ELF-1 (cell line): ENCODE results near the gene NUMA1.
A peak's percentile ranks its signal among the peaks of the same experiment; 100 is the strongest.

ENCODE experiments used
- DNase-seq: peaks from one replicate; pipeline ENCODE4 v3.0.0-alpha.2; 2016; ENCODE audit warnings: low read depth, low spot score

NUMA1 gene

GRCh38 chr11:72000202-72000867 lies 80.0 kb downstream of the NUMA1 start:
- no peak for DNase-seq

GRCh38 chr11:71999798-72000197 lies 80.5 kb downstream of the NUMA1 start:
- no peak for DNase-seq

- no peak for DNase-seq
Observed at GRCh38 chr11:71999362-71999761, 81.0 kb downstream of the NUMA1 start.

- DNase-seq = no peak
Observed at GRCh38 chr11:71998649-71999310, 81.6 kb downstream of the NUMA1 start, which contains the start of gene IL18BP. Gene IL18BP (plus strand): TSS chr11:71998909. CDS start chr11:71999985, 1,076 bp downstream.

GRCh38 chr11:71998061-71998460 lies 82.3 kb downstream of the NUMA1 start:
- DNase-seq = no peak

GRCh38 chr11:71997594-71997993 lies 82.7 kb downstream of the NUMA1 start:
- peak; percentile 43 for DNase-seq

- DNase-seq = no peak
Observed at GRCh38 chr11:71996946-71997345, 83.4 kb downstream of the NUMA1 start.

GRCh38 chr11:71996517-71996916 lies 83.8 kb downstream of the NUMA1 start:
- no peak for DNase-seq

- no peak for DNase-seq
Observed at GRCh38 chr11:71995726-71996291, 84.5 kb downstream of the NUMA1 start.

- no peak for DNase-seq
Observed at GRCh38 chr11:71994786-71995185, 85.6 kb downstream of the NUMA1 start.

GRCh38 chr11:71992136-71992730 lies 88.1 kb downstream of the NUMA1 start:
- no peak for DNase-seq

GRCh38 chr11:71991494-71991893 lies 88.8 kb downstream of the NUMA1 start:
- no peak for DNase-seq

- no peak for DNase-seq
Observed at GRCh38 chr11:71990701-71991100, 89.6 kb downstream of the NUMA1 start.

- DNase-seq = no peak
Observed at GRCh38 chr11:71988050-71988449, 92.3 kb downstream of the NUMA1 start.

GRCh38 chr11:71987521-71987920 lies 92.8 kb downstream of the NUMA1 start:
- DNase-seq = no peak

GRCh38 chr11:71986131-71986530 lies 94.2 kb downstream of the NUMA1 start:
- DNase-seq = no peak

GRCh38 chr11:71979602-71980001 lies 100.7 kb downstream of the NUMA1 start:
- DNase-seq = no peak

- DNase-seq = no peak
Observed at GRCh38 chr11:71979094-71979493, 101.2 kb downstream of the NUMA1 start.

GRCh38 chr11:71977743-71978418 lies 102.5 kb downstream of the NUMA1 start:
- DNase-seq = no peak

- DNase-seq = no peak
Observed at GRCh38 chr11:71977090-71977489, 103.3 kb downstream of the NUMA1 start.

GRCh38 chr11:71976551-71976950 lies 103.8 kb downstream of the NUMA1 start:
- no peak for DNase-seq

- no peak for DNase-seq
Observed at GRCh38 chr11:71971680-71972079, 108.7 kb downstream of the NUMA1 start.
